RCC 7860 (cell line): ENCODE data around the gene RANGRF.

Experiments
- DNase-seq: peaks from one replicate; pipeline ENCODE4 v3.0.0-alpha.2; 2015; ENCODE audit warnings: low spot score
- FAIRE-seq: peaks from 2 replicates; lab custom pipeline; 2012; peaks lifted over from hg19 to GRCh38; lab: Jason Lieb, UNC

The RANGRF gene

DNA sequence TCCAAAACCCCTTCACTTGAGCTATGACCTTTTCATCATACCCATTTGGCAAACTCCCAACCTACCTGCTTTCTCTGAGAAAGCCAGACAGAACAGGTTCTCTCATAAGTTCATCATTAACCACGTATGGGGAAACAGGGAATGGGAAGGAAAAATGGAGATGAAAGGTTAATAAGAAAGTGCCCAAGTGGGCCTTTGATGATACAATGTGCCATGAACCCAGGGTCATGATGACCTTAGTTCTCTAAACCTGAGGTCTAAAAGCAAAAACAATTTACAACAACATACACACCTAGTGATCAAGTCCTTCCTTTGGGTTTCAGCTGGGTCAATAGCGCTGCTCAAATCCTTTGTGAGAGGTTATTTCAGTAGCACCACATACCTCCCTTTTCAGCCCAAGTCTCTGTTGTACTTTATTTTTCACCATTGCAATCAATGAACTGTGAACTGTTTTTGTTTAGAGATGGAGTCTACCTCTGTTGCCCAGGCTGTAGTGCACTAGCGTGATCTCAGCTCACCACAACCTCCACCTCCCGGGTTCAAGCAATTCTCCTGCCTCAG is 14.5 kb upstream of the RANGRF start:
- DNase-seq (no peak), FAIRE-seq (no peak)

DNA sequence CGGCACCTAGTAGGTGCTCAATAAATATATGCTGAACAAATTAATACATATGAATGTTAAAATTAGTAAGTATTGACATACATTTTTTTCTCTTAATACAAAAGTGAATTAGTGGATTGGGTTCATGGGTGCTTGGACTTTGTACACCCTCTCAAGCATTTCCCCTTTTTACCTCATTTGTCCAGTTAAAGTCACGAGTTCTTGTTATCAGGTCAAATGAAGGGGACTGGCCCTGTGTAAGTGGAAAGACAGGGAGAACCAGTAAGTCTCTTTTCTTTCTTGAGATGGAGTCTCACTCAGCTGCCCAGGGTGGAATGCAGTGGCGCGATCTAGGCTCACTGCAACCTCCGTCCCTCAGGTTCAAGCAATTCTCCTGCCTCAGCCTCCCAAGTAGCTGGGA is 13.7 kb upstream of the RANGRF start:
- DNase-seq (no peak), FAIRE-seq (no peak)

- DNase-seq (no peak), FAIRE-seq (no peak)
These were observed 12.8 kb upstream of the RANGRF start for GRCh38 chr17:8275421-8276290.

DNA sequence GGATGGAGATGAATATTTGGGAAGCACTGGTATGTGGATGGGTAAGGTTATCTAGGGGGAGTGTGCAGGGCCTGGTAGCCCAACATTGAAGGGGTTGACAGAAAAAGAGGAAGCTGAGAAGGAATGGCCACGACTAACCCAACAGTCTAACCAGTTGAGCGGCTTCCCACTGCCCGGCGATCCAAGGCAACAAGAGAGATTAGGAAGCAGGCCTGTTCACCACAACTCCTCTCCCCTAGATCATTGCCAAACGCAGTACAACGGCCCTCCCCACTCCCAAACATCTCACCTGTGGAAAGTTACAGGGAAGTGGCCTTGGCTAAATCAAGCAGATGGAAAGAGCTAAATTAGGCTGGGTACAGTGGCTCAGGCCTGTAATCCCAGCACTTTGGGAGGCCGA is 11.2 kb upstream of the RANGRF start:
- DNase-seq (no peak), FAIRE-seq (no peak)

DNA sequence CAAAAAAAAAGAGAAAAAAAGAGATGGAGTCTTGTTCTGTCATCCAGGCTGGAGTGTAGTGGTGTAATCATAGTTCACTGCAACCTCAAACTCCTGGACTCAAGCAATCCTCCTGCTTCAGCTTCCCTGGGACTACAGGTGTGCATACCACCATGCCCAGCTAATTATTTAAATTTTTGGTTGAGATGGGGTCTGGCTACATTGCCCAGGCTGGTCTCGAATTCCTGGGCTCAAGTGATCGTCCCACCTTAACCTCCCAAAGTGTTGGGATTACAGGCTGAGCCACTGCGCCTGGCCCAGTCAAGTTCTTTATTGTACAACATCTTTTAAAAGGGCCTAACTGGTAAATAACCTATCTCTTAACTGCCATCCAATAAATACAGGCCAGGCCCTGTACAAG is 6.1 kb upstream of the RANGRF start:
- DNase-seq (no peak), FAIRE-seq (no peak)

DNA sequence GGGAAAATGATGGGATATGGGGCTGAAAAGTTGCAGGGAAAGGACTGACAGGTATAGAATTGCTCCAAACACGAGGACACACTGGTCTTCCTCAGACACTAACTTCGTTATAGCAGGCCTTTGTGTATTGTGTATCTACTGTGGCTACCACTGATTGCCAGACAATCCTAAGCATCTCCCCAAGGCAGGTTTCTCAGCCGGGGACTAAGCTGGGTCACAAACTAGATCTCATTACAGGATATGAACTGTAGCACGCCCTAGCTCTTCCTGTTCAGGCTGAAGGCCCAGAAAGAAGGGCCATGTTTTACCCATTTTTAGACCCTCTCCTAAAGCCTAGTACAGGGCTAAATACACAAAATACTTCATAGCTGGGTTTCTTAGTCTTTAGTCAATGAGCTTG is 5.1 kb upstream of the RANGRF start:
- FAIRE-seq = no peak
- no peak for DNase-seq

- DNase-seq (no peak), FAIRE-seq (no peak)
These were observed 4.3 kb upstream of the RANGRF start for GRCh38 chr17:8284126-8284525.

GRCh38 chr17:8285270-8286181 is 2.9 kb upstream of the RANGRF start:
- FAIRE-seq = no peak
- no peak for DNase-seq

GRCh38 chr17:8287651-8288335 is 677 bp upstream of the RANGRF start:
- DNase-seq (no peak), FAIRE-seq (no peak)

GRCh38 chr17:8289103-8289397 is 580 bp downstream of the RANGRF start:
- FAIRE-seq (no peak), DNase-seq (no peak)

DNA sequence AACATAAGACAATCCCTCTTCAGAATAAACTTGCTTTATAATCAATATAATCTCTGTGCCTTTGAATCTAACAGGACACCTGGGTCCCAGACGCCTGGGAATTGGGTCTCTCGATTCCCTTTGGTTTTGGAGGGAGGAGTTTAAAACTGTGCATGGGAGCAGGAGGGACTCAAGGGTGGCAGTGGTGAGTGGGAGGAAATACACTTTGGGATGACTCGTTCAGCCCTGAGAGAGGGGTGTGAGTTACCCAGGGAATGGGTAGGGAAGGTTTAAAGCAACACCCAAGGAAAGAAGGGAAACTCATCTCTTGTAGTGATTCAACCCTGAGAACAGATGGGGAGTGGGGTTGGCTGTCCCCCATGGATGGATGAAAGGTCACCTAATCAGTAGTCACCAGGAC is 1.6 kb downstream of the RANGRF start:
- DNase-seq (no peak), FAIRE-seq (no peak)

GRCh38 chr17:8292639-8293395 is 4.3 kb downstream of the RANGRF start:
- FAIRE-seq = no peak
- DNase-seq = no peak

DNA sequence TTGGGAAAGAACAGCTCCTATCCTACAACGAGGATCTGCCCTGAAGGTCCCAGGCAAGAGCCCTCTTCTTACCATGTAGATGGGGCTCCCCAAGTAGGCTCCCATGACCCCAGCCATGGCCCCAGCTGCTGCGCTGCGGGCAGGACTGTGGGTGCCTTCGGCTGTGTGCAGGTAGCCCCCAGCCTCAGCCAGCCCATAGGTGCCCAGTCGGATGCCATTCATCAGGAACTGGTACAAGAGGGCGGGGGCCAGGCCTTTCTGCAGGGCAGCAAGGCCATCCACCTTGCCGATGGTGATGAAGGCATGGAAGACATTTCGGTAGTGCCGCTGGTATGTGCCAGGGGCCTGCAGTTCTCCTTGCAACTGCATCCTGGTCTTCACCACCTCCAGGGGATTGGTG is 5.9 kb downstream of the RANGRF start:
- FAIRE-seq (no peak), DNase-seq (no peak)

- DNase-seq (no peak), FAIRE-seq (no peak)
These were observed 6.4 kb downstream of the RANGRF start for GRCh38 chr17:8294814-8295316.

- no peak for FAIRE-seq
- DNase-seq = no peak
These were observed 11.8 kb downstream of the RANGRF start for GRCh38 chr17:8300226-8300625.

- FAIRE-seq = no peak
- DNase-seq = peak; percentile 51
These were observed 12.3 kb downstream of the RANGRF start for GRCh38 chr17:8300627-8301242.

DNA sequence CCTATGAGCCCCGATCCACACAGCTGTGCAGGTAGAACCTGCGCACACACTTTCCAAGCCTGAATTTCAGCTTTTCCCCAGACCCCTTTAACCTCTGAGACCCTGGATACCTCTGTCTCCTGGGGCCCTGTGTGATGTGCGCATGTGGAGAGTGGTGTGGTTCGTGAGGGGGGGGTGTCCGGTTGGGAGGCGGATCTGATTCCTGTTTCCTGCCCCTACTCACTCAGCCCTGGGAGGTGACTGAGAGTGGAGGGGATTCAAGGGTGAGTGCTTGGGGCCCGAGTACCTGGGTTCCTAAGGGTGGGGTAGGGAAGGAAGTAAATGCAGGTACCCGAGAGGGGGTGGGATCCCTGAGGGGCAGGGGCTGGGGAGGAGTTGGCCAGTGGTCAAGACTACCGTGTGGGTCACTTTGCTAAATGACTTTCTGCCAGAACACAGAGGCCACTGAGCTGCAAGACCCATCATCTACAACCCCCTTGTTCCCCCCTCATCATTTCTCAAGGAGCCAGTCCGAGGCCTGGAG is 22.2 kb downstream of the RANGRF start:
- DNase-seq (no peak), FAIRE-seq (no peak)

DNA sequence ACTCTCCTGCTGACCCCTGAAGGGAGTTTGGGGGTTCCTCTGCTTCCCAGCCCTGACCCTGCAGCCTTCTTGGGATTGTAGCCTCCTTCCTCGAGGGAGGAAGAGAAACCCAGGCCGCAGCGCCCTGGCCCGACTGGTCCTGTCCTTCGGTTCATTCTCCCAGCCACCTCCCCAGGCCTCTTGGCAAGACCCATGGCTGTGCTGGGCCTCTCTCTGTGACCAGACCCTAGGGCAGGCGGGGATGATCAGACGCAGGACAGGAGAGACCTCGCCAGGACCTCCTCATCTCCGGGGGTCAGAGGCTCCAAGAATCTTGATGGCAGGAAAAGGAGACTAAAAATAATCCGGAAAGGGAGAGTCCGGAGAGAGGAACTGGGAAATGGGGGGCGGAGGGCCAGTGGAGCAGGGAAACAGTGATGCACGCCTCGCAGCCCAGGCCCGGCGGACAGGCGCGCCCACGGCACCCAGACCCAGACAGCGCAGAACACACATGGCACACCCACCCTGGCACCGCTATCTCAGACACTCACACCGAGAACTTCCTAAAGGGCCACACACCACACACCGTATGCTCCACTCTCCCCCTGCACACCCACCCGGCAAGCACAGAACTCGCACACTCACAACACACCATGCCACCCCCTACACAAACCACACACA is 22.8 kb downstream of the RANGRF start:
- DNase-seq = no peak
- no peak for FAIRE-seq

DNA sequence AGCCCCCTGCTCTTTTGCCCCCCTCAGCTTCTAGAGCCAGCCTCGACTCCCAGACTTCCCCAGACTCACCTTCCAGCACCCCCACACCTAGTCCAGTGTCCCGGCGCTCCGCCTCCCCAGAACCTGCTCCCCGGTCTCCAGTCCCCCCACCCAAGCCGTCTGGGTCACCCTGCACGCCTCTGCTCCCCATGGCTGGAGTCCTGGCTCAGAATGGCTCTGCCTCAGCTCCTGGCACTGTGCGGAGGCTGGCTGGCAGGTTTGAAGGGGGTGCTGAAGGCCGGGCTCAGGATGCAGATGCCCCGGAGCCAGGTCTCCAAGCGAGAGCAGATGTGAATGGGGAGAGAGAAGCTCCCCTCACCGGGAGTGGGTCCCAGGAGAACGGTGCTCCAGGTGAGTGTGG is 23.8 kb downstream of the RANGRF start:
- no peak for DNase-seq

More for the DNA sequence above, 23.8 kb downstream of the RANGRF start:
- no peak for FAIRE-seq
